GM18867 (cell line): Measurements from ENCODE around the gene IPO13.

ENCODE experiments used
- ATAC-seq: cut with Tn5 transposase; IDR thresholded peaks from one replicate; pipeline ENCODE4 v1.9.1; 2021; ENCODE audit warnings: mild to moderate bottlenecking, moderate library complexity; ENCODE audit not compliant: unreplicated experiment

The IPO13 gene, protein sequence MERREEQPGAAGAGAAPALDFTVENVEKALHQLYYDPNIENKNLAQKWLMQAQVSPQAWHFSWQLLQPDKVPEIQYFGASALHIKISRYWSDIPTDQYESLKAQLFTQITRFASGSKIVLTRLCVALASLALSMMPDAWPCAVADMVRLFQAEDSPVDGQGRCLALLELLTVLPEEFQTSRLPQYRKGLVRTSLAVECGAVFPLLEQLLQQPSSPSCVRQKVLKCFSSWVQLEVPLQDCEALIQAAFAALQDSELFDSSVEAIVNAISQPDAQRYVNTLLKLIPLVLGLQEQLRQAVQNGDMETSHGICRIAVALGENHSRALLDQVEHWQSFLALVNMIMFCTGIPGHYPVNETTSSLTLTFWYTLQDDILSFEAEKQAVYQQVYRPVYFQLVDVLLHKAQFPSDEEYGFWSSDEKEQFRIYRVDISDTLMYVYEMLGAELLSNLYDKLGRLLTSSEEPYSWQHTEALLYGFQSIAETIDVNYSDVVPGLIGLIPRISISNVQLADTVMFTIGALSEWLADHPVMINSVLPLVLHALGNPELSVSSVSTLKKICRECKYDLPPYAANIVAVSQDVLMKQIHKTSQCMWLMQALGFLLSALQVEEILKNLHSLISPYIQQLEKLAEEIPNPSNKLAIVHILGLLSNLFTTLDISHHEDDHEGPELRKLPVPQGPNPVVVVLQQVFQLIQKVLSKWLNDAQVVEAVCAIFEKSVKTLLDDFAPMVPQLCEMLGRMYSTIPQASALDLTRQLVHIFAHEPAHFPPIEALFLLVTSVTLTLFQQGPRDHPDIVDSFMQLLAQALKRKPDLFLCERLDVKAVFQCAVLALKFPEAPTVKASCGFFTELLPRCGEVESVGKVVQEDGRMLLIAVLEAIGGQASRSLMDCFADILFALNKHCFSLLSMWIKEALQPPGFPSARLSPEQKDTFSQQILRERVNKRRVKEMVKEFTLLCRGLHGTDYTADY

DNA sequence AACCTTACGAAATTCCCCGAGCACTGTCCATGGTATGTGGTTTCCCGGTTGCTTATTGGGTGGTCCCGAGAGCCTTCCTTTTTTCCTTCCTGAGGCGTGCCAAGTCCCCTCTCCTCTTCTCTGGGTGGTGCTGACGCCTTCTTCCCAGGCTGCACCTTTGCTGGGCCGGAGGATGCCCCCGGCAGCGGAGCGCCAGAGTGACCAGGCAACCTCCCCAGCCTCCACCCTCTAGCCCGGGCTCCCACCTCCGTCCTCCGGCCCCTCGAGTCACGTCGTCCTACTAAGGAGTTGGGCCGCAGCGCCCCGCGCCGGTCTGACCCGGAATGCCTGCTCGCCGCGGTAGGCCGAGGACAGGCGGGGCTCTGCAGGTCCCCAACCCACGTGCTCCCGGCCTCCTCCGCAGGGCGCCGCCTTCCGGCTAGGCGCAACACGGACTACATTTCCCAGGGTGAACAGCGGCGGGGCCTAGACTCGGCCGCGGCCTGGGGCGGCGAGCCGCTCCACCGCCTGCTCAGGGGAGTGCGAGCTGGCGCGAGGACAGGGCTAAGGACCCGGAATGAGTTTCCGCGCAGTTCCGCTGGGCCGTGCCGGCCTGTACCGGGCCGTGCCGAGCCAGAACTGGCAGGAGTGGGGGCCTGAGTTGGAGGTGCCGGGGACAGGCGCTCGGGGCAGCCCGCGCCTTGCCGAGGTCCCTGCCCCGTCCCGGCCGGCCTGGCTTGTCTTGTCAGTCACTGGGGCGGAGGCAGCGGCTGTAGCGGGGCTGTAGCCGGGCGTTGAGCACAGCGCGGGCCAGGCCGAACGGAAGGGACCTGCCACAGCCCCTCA is at the start of gene IPO13:
IPO13 (plus strand) TSS at position 715 of the 825 bp plus-strand sequence. CDS start 651 bp downstream, outside the sequence.
- peak; percentile 91 for ATAC-seq

DNA sequence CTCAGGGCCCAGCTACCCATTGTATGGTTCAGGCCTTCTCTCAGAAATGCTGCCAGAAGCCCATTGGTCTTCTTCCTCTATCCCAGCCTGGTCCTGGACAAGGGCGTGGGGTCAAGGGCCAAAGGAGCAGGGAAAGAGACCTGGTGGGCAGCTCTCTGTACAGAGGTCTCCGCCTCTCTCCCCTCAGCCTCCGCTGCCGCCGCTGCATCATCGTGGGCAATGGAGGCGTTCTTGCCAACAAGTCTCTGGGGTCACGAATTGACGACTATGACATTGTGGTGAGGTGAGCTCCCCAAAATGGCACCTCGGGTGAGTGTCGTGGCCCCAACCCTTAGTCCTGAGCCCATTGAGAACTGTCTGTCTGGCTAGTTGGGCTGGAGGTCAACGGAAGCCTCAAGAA is 47.8 kb upstream of the IPO13 start:
- no peak for ATAC-seq

DNA sequence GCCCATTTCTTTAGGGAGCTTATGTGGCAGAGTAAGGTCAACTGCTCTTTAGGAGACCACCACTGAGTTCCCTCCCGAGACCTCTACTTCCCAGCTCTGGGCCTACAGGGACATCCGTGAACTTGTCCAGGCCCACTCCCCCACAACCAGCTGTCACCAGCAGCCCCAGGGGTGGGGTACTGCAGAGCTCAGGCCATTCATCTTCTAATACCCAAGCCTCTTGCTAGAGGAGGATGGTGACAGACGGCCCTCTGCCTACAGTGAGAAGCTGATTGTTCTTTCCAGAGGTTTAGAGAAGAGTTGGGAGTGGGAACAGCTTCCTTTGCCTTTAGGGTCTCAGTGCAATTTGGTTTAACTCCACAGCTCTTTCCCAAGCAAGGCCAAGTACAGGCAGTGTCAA is 46.4 kb upstream of the IPO13 start:
- ATAC-seq, result no peak

DNA sequence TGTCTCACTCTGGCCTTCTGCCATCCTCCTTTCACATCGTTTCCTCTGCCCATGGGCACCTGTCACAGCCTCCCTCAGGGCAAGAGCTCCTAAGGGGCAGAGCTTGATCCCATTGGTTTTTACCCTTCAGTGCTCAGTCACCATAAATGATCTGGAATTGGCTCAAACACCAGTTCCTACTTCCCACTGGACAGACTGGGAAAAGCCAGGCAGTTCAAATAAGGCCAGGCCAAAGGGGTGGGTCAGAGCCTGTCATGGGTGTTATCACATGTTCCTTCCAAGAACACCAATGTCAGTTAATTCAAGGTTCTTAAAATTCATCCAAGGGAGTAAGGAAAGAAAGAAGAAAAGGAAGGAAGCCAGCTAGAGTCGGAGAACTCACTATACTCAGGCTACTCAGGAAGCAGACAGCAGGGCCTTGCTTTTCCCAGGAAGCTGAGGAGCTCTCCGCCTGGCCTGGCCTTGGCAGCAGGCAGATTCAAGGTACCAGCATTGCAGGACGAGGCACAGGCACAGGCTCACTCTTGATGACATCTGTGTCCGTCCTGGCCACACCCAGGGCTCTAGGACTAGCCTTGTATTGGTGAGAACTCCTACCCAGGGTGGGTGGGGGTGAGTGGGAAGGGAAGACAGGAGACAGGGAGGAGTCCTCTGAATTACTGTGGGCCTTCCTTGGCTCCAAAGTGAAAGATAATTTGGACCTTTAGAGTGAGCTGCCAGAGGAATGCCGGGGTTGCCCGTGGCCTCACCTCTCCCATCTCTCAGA is 45.4 kb upstream of the IPO13 start:
- no peak for ATAC-seq

DNA sequence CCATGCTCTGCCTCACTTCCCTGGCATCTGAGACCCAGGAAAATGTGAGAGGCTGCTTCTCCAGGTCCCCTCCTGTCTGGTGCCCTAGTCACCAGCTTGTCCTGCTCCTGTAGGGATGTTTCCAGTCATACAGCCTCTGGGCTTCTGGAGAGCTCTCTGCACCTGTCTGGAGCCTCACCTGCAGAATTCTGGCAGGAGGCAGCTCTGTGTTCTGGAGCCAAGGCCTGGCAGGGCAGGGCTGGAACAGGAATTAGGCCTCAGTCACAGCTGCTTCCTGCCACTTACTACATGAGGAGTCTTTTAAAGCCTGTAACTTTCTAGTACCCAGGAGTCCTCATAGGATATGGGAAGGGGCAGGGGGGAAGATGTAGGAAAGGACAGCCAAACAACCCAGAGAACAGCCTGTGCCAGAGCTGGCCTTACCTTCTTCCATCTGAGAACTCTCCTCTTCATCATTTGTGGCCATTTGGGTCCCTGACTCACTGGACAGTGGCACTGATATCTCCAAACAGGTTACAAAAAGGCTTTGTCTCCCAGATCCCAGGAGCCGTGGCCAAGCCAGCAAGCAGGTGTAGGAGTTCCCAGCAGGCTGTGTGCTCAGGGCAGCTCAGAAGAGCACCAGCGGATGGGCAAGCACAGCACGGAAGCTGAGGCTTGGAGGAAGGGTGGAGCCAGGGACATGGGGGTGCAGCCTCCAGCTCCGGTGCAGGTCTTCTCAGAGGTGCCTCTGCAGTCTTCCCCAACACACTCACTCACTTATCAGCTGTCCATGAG is 44.5 kb upstream of the IPO13 start:
- no peak for ATAC-seq

DNA sequence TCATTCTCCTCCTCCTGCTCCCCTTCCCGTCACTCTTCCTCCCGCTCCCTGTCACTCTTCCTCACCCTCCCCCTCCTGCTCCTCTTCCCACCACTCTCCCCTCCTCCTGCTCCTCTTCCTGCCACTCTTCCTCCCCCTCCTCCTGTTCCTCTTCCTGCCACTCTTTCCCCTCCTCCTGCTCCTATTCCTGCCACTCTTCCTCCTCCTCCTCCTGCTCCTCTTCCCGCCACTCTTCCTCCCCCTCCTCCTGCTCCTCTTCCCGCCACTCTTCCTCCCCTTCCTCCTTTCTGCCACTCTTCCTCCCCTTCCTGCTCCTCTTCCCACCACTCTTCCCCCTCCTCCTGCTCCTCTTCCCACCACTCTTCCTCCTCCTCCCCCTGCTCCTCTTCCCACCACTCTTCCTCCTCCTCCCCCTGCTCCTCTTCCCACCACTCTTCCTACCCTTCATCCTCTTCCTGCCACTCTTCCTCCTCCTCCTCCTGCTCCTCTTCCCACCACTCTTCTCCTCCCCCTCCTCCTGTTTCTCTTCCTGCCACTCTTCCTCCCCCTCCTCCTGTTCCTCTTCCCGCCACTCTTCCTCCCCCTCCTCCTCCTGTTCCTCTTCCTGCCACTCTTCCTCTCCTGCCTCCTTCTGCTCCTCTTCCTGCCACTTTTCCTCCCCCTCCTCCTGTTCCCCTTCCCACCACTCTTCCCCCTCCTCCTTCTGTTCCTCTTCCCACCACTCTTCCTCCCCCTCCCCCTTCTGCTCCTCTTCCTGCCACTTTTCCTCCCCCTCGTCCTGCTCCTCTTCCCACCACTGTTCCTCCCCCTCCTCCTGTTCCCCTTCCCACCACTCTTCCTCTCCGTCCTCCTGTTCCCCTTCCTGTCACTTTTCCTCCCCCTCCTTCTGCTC is 41.8 kb upstream of the IPO13 start:
- ATAC-seq, result no peak

DNA sequence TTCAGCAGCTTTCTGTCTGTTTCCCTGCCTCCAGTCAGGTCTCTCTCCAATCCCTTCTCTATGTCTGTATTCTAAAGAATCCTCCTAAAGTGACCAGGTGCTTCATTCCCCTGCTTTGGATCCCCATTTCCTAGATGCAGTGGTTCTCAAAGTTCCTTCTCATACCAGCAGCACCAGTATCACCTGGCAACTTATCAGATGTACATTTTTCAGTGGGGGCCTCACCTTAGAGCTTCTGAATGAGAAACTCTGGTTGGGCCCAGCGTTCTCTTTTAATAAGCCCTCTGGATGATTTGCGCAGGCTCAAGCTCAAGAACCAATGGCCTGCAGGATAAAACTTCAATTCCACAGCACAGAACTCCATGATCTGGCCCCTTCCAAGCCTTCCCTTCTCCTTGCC is 38.5 kb upstream of the IPO13 start:
- no peak for ATAC-seq

DNA sequence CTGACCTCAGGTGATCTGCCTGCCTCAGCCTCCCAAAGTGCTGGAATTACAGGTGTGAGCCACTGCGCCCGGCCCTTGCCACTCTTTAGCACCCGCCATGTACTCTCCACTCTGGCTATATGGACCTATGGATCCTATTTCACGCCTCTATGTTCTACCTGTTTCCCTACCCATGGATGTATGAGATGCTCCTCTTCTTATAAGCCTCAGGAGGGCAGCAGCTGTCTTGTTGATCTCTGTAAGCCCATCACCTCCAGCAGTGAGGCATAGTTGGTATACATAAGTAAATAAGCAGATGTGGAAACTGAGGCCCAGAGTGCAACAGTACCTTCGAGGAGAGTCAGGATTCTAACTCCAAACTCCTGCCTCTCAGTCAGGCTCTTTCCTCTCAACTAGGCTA is 37.9 kb upstream of the IPO13 start:
- no peak for ATAC-seq

DNA sequence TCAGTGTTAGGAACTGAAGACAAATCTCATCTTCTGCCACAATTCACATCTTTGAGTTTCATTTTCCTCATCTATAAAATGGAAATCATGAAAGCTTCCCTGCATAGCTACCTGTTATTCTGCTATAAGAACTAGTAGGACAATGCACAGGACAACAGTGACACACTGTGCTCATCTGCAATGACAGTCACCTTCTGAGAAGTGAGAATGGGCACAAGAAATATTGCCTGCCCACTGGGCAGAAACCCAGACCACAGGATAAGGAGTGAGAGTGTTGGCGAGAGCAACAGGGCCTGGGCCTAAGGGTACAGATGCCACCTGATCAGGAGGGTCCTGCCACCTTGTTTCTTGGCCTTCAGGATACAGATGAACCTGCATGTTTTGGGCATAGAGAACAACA is 36.4 kb upstream of the IPO13 start:
- ATAC-seq, result no peak

DNA sequence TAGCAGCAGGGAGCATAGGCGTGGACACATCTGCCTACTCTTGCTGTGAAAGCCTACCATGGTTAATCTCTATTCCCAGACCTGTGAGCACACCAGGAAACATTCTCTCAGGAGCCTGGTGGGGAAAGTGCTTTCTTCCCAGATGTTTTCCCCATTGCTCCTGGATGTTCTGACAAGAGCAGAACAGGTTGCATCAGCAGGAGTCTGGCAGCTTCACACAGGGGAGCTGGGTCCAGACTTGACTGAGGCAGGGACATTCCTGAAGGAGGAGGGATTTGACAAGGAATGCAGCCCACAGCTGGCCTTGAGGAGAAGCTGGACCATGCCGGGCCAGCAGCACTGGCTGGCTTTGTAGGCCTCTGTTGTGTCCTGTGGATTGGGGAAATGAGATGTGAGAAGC is 34.1 kb upstream of the IPO13 start:
- no peak for ATAC-seq

DNA sequence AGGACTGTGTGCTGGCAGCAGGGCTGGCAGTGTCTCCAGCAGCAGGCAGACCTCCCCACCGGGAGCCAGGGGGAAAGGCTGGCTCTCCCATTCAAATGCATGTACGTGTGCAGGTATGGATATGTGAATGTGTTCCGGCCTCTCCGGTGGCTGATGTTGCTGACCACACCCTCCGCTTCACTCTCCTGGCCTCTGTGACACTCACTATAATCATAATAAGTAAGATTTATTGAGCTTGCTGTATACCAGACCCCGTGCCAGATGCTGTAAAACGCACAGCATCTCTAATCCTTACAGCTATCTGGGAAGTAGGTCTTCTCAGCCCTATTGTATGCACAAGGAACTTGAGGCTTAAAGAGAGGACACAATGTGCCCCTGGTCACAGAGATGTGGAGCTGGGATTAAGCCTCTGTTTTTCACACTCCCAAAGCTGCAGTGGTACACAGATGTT is 33.7 kb upstream of the IPO13 start:
- no peak for ATAC-seq

DNA sequence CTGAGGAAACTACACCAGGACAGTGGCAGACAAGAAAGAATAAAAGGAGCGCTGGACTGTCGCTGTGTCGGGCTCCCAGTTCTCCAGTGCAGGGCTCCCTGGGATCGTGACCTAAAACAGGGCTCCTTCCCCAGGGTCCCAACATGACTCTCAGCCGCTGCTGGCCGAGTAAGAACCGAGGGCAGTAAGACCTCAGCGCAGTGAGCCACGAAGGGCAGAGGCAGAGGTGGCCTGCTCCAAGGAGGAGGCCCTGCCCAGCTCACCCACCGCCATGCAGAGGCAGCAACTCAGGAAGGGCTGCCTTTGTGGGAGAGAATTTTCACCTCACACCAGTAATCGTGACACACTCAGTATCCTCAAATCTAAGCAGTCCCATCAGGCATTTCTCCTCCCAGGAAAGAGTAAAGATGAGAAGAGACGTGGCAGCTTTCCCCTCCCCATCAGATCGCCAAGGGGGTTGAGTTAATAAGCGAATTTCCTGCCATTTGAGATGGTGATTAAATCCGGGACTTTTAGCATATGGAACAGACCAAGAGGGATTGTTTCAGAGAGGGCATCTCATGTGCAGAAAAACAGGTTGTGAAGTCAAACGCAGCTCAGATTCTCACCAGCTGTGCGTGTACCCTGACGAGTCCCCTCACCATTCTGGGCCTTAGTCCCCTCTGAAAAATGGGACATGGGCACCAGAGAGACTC is 32.9 kb upstream of the IPO13 start:
- ATAC-seq, result no peak

DNA sequence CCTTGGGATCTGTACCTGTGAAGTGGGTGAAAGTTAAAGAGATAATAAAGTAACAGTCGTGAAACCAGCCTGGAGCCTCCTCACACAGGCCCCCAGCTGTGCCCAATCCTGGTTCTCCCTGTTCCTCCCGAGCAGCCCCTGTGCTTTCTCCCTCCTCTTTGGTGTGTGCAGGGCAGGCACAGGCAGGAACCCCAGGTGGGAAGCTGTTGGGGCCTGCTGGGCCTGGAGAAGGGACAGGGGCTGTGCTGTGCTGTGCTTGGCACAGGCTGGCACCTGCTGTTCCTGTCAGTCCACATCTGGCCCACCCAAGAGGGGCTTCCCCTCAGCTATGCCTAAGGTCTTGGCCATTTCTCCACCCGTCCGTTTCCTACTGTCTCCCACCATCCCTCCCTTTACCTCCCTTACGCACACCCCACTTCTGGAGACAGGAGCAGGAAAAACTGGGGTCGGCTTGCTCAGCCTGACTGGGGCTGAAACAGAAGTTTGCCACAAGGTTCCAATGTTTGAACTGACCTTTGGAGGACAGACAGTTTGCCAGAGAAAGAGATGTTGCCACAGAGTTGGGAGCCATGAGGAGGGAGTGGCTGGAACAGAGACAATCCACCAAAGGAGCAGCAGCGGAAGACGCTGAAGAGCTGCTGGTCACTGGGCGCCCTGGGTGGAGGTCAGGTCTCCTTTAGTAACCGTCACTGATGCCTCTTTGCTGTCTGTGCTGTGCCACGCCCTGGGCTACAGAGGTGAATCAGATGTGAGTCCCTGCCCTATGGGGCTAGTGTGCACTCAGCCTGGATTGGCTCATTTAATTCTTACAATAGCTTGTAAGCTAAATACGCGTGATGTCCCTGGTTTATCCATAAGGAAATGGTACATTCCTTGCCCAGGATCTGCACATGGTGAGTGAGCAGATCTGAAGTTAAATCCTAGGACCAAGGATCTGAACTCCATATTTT is 31.9 kb upstream of the IPO13 start:
- no peak for ATAC-seq

DNA sequence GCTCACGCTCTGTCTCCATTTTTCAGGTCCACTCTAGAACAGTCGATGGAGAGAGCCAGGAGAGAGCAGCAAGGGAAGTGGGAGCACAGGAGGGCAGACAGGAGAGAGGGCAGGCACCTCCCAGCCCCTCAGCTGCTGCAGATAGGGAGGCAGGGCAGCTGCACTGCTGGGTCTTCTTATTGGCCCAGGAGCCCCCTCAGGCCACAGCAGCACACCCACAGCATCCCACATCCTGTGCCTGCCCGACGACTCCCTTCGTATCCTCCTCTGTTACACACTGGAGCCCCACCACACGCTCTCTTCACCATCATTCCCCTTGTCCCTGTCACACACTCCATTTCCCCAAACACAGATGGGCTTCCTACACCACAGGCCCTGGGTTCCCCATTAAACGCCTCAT is 26.8 kb upstream of the IPO13 start:
- no peak for ATAC-seq

DNA sequence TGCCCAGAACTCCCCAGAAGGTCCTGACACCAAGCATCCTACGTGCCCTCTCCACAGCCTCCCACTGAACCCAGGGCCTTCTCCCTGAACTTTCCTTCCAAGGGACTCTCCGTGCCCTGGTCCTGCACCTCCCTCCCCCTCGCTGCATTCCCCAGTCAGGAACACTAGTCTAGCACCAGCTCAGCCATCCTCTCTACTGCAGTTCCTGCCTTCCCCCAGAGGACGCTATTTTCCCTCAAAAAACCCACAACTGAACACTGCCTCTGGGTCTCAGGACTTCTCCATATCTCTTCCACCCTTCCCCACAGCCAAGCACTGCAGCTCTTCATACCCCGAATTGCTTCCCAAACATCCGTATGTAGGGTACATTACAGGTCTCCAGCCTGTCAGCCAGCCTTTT is 25.7 kb upstream of the IPO13 start:
- no peak for ATAC-seq

DNA sequence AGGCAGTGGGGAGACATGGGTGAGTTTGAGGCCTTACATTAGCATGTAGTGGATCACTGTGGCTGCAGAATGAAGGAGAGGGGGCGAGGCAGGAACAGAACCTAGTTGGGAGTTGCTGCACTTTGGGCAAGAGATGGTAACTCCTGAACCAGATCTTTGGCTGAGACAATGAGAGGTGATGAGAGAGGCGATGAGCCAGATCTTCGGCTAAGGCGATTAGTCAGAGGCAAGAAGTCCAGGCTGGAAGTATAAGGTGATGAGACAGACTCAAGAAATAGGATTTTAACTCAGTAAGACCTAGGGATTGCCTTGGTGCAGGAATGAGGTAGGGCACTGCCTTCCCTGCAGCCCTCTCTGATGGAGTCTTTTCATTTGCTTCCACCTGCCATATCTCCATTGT is 22.2 kb upstream of the IPO13 start:
- no peak for ATAC-seq

DNA sequence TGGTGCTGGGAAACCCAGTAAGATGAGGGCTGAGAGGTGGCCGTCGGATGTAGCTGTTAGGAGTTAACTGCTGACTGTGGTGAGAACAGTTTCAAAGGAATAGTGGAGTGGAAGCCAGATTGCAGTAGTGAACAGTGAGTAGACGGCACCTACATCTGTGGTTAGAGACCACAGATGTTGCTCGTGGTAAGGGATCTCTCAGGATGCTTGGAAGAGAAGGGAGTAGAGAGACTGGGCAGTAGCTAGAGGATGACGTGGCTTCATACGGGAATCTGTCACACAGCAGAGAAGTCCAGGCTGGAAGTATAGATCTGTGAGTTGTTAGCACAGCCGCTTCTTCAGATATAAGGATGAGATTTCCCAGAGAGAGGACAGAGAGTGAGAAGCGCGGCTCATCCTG is 20.9 kb upstream of the IPO13 start:
- no peak for ATAC-seq
